Measurements from ENCODE around the gene ARFGEF3.
A peak's percentile ranks its signal among the peaks of the same experiment; 100 is the strongest.
"Not testable (repeated sequence)": the region's sequence is repeated elsewhere in the genome, so short reads cannot be mapped to it uniquely, and the experiment has no call there.

The ARFGEF3 gene, protein sequence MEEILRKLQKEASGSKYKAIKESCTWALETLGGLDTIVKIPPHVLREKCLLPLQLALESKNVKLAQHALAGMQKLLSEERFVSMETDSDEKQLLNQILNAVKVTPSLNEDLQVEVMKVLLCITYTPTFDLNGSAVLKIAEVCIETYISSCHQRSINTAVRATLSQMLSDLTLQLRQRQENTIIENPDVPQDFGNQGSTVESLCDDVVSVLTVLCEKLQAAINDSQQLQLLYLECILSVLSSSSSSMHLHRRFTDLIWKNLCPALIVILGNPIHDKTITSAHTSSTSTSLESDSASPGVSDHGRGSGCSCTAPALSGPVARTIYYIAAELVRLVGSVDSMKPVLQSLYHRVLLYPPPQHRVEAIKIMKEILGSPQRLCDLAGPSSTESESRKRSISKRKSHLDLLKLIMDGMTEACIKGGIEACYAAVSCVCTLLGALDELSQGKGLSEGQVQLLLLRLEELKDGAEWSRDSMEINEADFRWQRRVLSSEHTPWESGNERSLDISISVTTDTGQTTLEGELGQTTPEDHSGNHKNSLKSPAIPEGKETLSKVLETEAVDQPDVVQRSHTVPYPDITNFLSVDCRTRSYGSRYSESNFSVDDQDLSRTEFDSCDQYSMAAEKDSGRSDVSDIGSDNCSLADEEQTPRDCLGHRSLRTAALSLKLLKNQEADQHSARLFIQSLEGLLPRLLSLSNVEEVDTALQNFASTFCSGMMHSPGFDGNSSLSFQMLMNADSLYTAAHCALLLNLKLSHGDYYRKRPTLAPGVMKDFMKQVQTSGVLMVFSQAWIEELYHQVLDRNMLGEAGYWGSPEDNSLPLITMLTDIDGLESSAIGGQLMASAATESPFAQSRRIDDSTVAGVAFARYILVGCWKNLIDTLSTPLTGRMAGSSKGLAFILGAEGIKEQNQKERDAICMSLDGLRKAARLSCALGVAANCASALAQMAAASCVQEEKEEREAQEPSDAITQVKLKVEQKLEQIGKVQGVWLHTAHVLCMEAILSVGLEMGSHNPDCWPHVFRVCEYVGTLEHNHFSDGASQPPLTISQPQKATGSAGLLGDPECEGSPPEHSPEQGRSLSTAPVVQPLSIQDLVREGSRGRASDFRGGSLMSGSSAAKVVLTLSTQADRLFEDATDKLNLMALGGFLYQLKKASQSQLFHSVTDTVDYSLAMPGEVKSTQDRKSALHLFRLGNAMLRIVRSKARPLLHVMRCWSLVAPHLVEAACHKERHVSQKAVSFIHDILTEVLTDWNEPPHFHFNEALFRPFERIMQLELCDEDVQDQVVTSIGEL (N-terminal part only)

DNA sequence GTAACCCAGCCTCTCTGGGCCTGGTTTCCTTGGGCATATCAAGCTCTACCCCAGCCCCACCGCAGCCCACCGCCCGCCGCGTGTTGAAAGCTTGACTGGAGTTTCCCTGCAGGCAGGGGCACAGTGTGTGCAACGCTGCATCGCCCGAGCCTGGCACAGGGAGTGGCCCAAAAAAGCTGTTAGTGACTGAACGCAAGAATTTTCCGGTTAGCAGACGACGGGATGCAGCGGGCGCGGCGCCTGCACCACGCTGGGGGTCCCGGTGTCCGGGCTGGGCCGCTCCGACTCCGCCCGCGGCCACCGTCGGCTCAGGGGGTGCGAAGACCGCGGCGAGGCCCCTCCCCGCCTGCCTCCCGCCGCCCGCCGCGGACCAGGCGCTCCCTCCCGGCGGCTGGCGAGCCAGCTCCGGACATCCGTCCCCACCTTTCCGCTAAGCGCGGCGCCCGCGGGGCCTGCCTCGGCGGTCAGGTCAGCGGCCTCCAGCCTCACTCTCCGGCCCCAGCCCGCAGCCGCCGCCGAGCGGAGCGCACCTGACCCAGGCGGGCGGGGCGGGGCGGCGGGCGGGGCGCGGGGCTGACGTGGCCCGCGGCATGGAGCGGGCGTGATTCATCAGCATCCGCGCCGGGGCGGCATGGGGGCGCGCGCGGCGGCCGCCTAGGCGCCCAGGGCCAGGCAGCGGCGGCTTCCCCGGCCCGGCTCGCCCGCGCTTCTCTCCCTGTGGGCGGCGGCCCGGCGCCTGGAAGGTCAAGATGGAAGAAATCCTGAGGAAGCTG is at the start of gene ARFGEF3:
Gene ARFGEF3 (plus strand): TSS at position 602 of the 773 bp plus-strand sequence. CDS start 148 bp downstream, at position 750.
- DNase-seq: peak in 41 of 42 donors; percentile 45 to 90 (median 79)
- intact Hi-C loops (cut with DNase I): loop anchor here (5.0 kb wide), 1 partner anchor 116 kb away; no protein-coding TSS in a partner anchor

DNA sequence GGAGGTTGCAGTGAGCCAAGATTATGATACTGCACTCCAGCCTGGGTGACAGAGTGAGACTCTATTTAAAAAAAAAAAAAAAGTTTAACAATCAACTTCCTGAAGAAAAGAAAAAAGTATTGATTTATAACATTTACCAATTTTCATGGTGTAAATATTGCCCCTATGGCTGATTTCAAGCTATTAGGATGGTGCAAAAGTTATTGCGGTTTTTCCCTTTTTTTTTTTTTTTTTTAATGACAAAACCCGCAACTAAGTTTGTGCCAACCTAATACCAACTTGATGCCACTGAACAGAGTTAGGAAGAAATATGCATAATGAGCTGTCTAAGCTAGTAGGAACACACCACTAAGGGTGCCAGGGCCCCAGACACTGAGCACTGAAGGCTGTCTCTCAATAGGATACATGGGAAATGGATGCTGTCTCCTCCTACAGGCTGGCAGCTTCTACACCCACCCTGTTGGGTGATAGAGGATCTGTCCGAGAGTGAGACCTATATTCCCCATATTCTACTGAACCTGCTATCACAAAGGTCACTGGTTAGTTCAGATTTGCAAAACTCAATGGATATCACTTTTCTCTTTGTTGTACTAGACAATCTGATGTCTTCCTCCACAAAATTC is 48.0 kb upstream of the ARFGEF3 start:
- DNase-seq: no peak
- intact Hi-C loops (cut with DNase I): loop anchor here (5.0 to 10.0 kb wide), 3 partner anchors 111 to 481 kb away; partner anchors contain the start of gene HEBP2

DNA sequence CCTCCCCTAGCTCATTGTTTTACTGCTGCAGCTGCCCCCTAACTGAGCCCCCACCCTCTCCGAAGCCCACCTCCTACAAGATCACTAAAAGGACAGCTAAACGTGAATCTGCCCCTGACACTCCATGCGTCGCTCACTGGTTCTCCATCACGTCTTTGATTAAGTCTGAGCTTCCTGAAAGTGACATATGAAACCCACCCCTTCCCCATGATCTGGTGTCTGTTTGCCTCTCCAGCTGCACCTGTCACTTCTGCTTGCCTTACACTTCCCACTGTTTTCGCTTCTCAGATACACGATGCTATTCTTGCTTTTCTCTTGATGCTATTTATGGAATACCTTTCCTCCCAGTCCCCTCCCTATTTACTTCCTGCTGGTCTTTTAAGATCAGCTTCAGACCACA is 46.5 kb upstream of the ARFGEF3 start:
- intact Hi-C loops (cut with DNase I): loop anchor here (5.0 to 10.0 kb wide), 4 partner anchors 97 to 480 kb away; partner anchors contain the start of gene HEBP2
- no peak for DNase-seq

DNA sequence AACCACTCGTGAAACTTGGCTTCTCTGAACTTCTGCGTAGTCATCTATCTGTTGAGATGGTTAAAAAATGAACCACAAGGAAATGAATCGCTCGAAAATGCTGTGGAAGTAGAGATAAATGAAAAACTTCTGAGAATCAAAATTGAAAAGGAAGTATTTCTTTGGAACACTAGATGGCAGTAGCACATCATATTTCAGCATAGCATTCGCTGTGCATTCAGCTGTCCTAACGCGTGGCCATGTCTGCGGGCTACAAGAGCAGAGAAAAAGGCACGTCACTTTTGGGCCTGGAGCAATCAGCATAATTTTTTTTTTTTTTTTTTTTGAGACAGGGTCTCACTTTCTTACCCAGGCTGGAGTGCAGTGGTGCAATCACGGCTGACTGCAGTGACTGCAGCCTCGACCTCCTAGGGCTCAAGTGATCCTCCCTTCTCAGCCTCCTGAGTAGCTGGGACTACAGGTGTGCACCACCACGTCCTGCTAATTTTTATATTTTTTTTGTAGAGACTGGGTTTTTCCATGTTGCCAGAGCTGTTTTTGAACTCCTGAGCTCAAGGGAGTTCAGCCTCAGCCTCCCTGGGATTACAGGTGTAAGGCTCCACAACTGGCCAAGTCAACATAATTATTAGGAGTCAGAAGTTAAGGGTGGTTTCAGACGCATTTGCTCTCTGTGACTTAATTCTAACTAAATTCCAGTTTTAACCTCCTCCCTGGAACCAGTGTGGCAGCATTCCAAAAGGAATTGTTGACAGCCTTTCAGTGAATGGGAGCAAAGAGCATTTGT is 45.7 kb upstream of the ARFGEF3 start:
- intact Hi-C loops (cut with DNase I): loop anchor here (5.0 to 10.0 kb wide), 4 partner anchors 96 to 479 kb away; partner anchors contain the start of gene HEBP2
- peak; percentile 34 to 81 (median 58) for DNase-seq

DNA sequence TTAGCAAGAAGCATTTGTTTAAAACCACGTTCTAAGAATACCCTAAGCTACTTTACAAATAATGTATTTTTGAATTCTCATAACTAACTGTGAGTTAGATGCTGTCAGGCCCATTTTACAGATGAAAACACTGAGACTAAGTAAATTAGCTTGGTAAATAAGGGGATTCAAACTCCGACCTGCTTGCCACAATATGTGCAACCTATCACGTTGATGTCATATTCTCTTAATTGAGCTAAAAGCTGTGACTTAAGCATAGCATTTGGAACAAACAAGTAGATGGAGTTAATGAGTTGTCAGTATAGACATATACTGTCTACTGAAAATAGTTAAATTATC is 45.1 kb upstream of the ARFGEF3 start:
- intact Hi-C loops (cut with DNase I): loop anchor here (5.0 to 10.0 kb wide), 4 partner anchors 96 to 478 kb away; partner anchors contain the start of gene HEBP2
- DNase-seq: no peak

DNA sequence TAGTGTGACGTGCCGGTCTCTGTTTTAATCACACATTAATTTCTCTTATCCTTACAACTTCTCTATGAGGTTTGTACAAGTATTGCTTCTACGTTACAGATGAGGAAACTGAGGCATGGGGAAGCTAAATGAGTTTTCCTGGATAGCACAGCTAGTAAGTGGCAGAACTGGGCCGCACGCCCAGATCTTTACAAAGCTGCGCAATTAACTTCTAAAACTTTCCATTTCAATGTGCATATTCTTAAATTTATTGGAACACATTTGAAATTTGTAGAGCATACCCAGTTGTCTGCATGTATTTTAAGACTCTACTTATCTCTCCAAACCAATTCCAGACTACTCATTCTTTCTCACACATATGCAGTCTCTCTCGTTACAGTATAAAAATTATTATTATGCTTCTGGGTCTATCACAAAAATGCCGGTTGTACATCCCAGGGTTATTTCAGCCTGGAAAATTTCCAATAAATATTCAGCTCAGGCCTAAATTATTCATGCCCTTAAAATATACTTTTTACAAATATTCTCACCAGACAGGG is 44.3 kb upstream of the ARFGEF3 start:
- no peak for DNase-seq
- intact Hi-C loops (cut with DNase I): loop anchor here (5.0 to 10.0 kb wide), 4 partner anchors 95 to 477 kb away; partner anchors contain the start of gene HEBP2

DNA sequence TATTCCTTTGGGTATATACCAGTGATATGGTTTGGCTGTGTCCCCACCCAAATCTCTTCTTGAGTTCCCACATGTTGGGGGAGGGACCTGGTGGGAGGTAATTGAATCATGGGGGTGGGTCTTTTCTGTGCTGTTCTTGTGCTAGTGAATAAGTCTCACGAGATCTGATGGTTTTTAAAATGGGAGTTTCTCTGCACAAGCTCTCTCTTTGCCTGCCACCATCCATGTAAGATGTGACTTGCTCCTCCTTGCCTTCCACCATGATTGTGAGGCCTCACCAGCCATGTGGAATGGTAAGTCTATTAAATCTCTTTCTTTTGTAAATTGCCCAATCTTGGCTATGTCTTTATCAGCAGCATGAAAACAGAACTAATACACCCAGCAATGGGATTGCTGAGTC is 42.5 kb upstream of the ARFGEF3 start:
- DNase-seq: not testable (repeated sequence)
- intact Hi-C loops (cut with DNase I): loop anchor here (5.0 to 10.0 kb wide), 4 partner anchors 93 to 476 kb away; partner anchors contain the start of gene HEBP2

DNA sequence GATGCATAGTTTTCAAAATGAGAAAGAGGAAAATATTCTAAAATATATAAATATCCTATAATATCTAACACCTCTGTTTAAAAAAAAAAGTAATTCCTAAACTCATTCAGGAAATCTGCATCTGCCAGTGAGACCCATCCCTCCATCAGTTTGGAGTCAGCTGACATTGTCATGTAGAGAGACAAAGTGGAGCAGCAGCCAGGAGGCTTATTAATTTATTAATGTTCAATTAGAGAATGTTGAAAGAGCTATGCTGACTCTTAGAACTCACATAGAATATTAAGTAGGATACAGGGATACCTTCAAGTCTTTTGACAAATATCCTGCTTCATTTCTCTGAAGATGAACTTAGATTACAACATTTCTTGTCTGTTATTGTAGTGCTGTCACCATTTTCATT is 41.8 kb upstream of the ARFGEF3 start:
- intact Hi-C loops (cut with DNase I): loop anchor here (5.0 to 10.0 kb wide), 5 partner anchors 92 to 475 kb away; partner anchors contain the start of gene HEBP2
- no peak for DNase-seq

DNA sequence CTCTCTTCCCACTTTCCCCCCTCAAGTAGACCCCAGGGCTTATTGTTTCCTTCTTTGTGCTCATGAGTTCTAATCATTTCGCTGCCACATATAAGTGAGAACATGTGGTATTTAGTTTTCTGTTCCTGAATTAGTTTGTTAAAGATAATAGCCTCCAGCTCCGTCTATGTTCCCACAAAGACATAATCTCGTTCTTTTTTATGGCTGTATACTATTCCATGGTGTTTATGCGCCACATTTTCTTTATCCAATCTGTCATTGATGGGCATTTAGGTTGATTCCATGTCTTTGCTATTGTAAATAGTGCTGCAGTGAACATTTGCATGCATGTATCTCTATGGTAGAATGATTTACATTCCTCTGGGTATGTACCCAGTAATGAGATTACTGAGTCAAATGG is 37.6 kb upstream of the ARFGEF3 start:
- intact Hi-C loops (cut with DNase I): loop anchor here (10.0 kb wide), 1 partner anchor 391 kb away; no protein-coding TSS in a partner anchor

DNA sequence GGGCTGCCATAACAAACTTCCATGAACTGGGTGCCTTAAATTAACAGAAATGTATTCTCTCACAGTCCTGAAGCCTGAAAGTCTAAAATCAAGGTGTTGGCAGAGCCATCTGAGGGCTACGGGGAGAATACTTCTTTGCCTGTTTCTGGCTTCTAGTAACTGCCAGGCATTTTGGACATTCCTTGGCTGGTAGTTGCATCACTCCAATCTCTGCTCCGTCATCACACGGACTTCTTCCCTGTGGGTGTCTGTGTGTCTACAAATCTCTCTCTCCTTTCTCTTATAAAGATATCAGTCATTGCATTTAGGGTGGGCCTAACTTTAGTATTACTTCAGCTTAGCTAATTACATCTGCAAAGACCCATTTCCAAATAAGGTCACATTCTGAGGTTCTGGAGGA is 33.6 kb upstream of the ARFGEF3 start:
- DNase-seq: no peak
- intact Hi-C loops (cut with DNase I): loop anchor here (10.0 kb wide), 1 partner anchor 387 kb away; no protein-coding TSS in a partner anchor

More for the DNA sequence above, 37.6 kb upstream of the ARFGEF3 start:
- no peak for DNase-seq

DNA sequence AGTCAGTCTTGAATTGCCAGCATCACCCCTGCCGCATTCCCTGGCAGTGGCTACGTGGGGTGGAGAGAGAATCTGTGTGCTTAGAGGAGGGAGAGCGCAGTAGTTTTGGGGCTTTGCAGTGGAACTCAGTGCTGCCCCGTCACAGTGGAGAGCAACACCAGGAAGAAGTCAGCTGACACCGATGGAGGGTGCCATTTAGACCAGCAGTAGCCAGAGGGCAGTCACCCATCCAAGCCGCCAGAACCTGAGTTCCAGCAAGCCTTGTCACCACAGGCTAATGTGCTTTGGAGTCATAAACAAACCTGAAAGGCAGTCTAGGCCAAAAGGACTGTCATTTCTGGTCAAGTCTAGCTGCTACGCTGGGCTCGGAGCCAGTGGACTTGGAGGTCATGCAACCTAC is 32.5 kb upstream of the ARFGEF3 start:
- DNase-seq: peak in 1 of 42 donors; percentile 3
- intact Hi-C loops (cut with DNase I): loop anchor here (10.0 kb wide), 1 partner anchor 386 kb away; no protein-coding TSS in a partner anchor

DNA sequence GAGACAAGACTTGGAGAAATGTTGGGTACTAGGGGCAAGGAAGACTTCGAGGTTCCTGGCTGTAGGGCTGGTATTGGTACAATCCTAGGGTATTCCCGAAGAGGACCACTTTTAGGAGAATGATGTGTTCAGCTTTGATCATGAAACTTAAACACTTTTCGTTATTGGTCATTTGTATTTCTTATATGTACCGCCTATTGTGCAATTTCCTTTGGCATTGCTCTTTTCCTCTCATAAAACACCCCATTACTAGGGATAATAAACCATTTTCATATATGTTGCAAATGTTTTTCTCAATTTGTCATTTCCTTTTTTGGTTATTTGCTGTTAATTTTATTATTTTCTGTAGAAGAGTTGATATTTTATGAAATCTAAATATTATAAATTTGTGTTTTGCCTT is 18.9 kb upstream of the ARFGEF3 start:
- intact Hi-C loops (cut with DNase I): no loop called here
- no peak for DNase-seq

DNA sequence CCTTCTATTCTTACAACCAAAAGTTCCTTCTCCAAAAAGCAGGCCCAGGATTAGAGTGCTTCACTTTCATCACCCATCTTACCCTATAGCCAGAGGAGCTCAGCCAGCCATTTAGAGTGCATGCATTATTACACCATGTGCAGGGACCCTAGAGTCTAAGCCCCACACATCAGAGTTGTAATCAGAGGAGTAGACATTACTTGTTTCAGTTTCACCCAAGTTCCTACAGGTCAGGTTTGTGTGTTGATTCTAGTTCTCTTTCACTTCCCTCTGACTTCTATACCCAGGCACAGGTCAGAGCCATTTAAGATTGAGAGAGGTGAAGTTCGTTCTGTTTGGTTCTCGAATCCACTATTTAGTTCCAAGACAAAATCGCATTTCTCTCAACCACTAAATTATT is 16.3 kb upstream of the ARFGEF3 start:
- DNase-seq: no peak

DNA sequence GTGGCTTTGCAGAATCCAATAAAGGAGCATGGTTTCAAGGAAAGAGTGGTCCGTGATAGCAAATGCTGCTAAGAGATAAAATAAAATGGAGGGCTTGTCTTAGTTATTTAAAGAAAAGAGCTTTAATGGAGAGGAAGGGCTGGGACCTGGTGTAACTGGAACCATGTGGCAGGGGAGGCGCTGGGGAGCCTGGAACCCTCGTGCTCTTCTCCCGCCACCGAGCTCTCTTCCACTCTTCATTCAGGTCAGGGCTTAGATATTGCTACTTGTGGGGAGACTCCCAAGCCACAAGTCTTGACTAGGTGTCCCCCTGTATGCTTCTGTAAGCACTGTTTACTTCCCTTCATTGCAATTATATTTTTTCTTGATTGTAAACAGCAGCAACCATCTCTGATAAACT is 15.2 kb upstream of the ARFGEF3 start:
- no peak for DNase-seq
- intact Hi-C loops (cut with DNase I): no loop called here

More for the DNA sequence above, 16.3 kb upstream of the ARFGEF3 start:
- intact Hi-C loops (cut with DNase I): no loop called here

DNA sequence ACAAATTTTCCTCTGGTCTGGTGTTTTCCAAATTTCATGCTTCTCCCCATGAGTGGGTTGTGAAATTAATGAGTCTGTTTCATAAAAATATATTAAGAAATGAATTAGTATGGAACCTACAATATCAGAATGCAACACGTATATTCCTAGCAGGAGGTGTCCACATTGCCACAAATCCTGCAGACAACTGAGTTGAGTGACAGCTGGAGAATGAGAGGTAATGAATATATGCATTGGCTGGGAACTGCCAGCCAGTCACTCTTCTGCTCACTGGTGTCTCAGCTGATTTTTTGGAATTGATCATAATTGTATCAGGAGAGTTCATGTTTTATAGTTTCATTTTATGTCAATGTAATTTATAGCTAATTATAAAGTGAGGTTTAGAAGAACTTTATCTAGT is 6.3 kb upstream of the ARFGEF3 start:
- DNase-seq: no peak
- intact Hi-C loops (cut with DNase I): no loop called here

DNA sequence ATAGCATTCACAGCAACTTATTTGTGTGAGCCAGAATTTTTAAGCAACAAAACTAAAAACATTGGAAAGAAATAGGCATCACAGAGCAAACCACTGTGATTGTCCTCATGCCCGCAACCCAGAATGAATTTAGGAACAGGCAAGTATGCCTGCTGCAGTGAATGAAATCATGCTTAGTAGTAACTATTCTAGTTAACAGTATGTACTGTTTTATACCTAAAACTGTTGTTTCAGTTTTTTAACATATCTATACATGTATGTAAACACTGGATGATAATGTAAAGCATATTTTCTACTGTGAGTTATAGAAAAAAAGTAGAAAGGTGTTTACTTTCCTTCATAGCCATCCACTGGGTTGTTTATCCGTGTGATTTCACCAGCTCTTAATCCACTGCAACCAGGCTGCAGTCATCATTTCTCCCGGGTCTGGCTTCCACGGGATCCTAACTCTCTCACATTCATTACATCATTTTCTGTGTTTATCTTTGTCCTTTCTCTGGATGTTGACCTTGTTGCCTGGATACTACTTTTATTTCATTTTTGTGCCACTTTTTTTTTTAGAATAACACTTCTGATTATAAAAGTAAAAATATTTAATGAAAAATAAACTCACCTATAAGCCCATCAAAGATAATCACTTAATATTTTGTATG is 3.6 kb upstream of the ARFGEF3 start:
- DNase-seq: peak in 1 of 42 donors; percentile 8
- intact Hi-C loops (cut with DNase I): no loop called here

Measured in head of caudate nucleus (tissue), 42 donors.